OCI-LY7 (cell line): ENCODE data around the gene SERF2. TPM values are rescaled to one million over a fixed set of nuclear protein-coding genes. Genes with fewer than 3 reads are reported as not detected.

Experiments
- BruUV-seq: library from RNA; stranded (reverse); fragments of 400-500 nt; replicated peaks from 2 replicates; lab custom pipeline; 2021; lab: Mats Ljungman, UMichigan
- CTCF ChIA-PET: fragments of 300-600 bp; sonication (Branson Sonifier 250); formaldehyde crosslinking; loops from one replicate; lab custom pipeline; 2022; ENCODE audit warnings: antibody characterized with exemption; ENCODE audit not compliant: unreplicated experiment; lab: Charles Lee
- POLR2A ChIA-PET: fragments of 300-600 bp; sonication (Branson Sonifier 250); formaldehyde crosslinking; loops from one replicate; lab custom pipeline; 2022; ENCODE audit warnings: antibody characterized with exemption; lab: Charles Lee
- DNase-seq: peaks from one replicate; pipeline ENCODE4 v3.0.0-alpha.2; 2015; ENCODE audit warnings: low spot score
- H2AFZ ChIP-seq: fragments of 200-600 bp; sonication (generic), shearing (Covaris generic); 2 replicates; pipeline ENCODE4 v1.6.1; 2014; ENCODE audit warnings: mild to moderate bottlenecking, antibody characterized with exemption, low read length, moderate library complexity
- H3K27ac ChIP-seq: fragments of 200-600 bp; sonication (generic); 2 replicates; pipeline ENCODE4 v1.5.1; 2014; ENCODE audit warnings: mixed run types, low read depth, mild to moderate bottlenecking, moderate library complexity, low read length, inconsistent platforms; ENCODE audit not compliant: poor library complexity, severe bottlenecking
- H3K36me3 ChIP-seq: fragments of 200-600 bp; sonication (generic); 2 replicates; pipeline ENCODE4 v1.6.1; 2014; ENCODE audit warnings: mild to moderate bottlenecking, antibody characterized with exemption, low read length, moderate library complexity, mixed read lengths; ENCODE audit not compliant: insufficient read depth
- H3K4me1 ChIP-seq: fragments of 200-600 bp; sonication (generic); 2 replicates; pipeline ENCODE4 v1.5.1; 2014; ENCODE audit warnings: mild to moderate bottlenecking, low read length; ENCODE audit not compliant: insufficient read depth, poor library complexity, severe bottlenecking
- H3K4me2 ChIP-seq: fragments of 200-600 bp; sonication (generic); 2 replicates; pipeline ENCODE4 v1.6.1; 2014; ENCODE audit warnings: mild to moderate bottlenecking, low read length
- H3K4me3 ChIP-seq: fragments of 200-600 bp; sonication (generic); 2 replicates; pipeline ENCODE4 v1.5.1; 2014; ENCODE audit warnings: mild to moderate bottlenecking, low read depth, low read length; ENCODE audit not compliant: poor library complexity, severe bottlenecking
- H3K79me2 ChIP-seq: fragments of 200-600 bp; sonication (generic); 2 replicates; pipeline ENCODE4 v1.6.1; 2016; ENCODE audit warnings: low read depth, mild to moderate bottlenecking, low read length, moderate library complexity, mixed read lengths; ENCODE audit not compliant: insufficient read depth
- H3K9me2 ChIP-seq: fragments of 200-600 bp; sonication (generic); 2 replicates; pipeline ENCODE4 v1.6.1; 2016; ENCODE audit warnings: mild to moderate bottlenecking, low read length, mixed read lengths; ENCODE audit not compliant: insufficient read depth
- H3K9me3 ChIP-seq: fragments of 200-600 bp; sonication (generic); 2 replicates; pipeline ENCODE4 v1.6.1; 2014; ENCODE audit warnings: mild to moderate bottlenecking, mixed run types, low read length, mixed read lengths
- H4K20me1 ChIP-seq: fragments of 200-600 bp; sonication (generic); 2 replicates; pipeline ENCODE4 v1.6.1; 2014; ENCODE audit warnings: mild to moderate bottlenecking, antibody characterized with exemption, low read length, moderate library complexity, mixed read lengths; ENCODE audit not compliant: insufficient read depth
- EZH2phosphoT487 ChIP-seq: fragments of 200-600 bp; sonication (generic); IDR thresholded peaks from 2 replicates; pipeline ENCODE4 v1.6.1; 2018; ENCODE audit warnings: low read depth, borderline replicate concordance, mild to moderate bottlenecking, mixed run types, antibody characterized with exemption, low read length, moderate library complexity, mixed read lengths
- intact Hi-C: fragments of 100-400 bp; cut with micrococcal nuclease; formaldehyde crosslinking; loops from one replicate; pipeline ENCODE4 v1.10.0; 2022; ENCODE audit not compliant: unreplicated experiment
- total RNA-seq, 2 experiments: library from RNA; depleted of rRNA in 1 of 2; stranded (reverse); fragments of >200 nt in 1 of 2; shearing (Covaris generic) in 1 of 2; gene quantifications; 2 replicates each; pipeline ENCODE4 v1.2.3, GENCODE V29; 2014 to 2022
- TF ChIP-seq, protein P1 (sequence below): fragments of 200-600 bp; sonication (generic); conservative IDR thresholded peaks from 2 replicates; pipeline ENCODE4 v1.5.1; 2014; ENCODE audit warnings: mild to moderate bottlenecking, antibody characterized with exemption, low read length, moderate library complexity, mixed read lengths

The SERF2 gene
- total RNA-seq, 2 experiments from 2014 or later, result 581 to 1,370 TPM

DNA sequence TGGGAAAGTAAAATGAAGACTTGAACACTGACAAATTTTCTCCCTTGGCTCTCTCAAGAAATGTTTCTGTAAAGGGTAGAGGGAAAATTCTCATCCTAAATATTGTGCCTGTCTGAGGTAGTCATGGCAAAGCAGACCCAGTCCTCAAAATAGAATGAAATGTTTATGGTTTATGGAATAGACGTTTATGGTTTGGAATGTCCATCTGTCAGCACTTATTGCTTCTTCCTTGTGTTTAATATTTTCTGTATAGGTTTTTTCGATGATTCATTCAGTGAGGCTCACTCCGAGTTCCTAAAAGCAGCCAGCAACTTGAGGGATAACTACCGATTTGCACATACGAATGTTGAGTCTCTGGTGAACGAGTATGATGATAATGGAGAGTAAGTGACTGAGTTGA, 29.3 kb upstream of the SERF2 start:
- Histone ChIP-seq H3K36me3 (peaks cover 100% of the 10 kb centered on the region), H2AFZ (no peak overlapping the region), H3K9me3 (no peaks in the 10 kb centered on the region), H3K4me1 (no peaks in the 10 kb centered on the region), H3K9me2 (no peaks in the 10 kb centered on the region), H4K20me1 (no peaks in the 10 kb centered on the region), H3K4me3 (no peak overlapping the region), H3K4me2 (no peak overlapping the region), H3K27ac (no peak overlapping the region), H3K79me2 (peaks cover 18% of the 10 kb centered on the region; the same call in 1 of the 2 replicates)
- DNase-seq, result no peak
- no TSS peak for BruUV-seq
- CTCF ChIA-PET, result no interaction called here
- TF ChIP-seq, protein P1, sequence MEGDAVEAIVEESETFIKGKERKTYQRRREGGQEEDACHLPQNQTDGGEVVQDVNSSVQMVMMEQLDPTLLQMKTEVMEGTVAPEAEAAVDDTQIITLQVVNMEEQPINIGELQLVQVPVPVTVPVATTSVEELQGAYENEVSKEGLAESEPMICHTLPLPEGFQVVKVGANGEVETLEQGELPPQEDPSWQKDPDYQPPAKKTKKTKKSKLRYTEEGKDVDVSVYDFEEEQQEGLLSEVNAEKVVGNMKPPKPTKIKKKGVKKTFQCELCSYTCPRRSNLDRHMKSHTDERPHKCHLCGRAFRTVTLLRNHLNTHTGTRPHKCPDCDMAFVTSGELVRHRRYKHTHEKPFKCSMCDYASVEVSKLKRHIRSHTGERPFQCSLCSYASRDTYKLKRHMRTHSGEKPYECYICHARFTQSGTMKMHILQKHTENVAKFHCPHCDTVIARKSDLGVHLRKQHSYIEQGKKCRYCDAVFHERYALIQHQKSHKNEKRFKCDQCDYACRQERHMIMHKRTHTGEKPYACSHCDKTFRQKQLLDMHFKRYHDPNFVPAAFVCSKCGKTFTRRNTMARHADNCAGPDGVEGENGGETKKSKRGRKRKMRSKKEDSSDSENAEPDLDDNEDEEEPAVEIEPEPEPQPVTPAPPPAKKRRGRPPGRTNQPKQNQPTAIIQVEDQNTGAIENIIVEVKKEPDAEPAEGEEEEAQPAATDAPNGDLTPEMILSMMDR, result no peak
- TF ChIP-seq EZH2phosphoT487, result no peak
- intact Hi-C loops, result no loop called here
- POLR2A ChIA-PET, result no interaction called here

DNA sequence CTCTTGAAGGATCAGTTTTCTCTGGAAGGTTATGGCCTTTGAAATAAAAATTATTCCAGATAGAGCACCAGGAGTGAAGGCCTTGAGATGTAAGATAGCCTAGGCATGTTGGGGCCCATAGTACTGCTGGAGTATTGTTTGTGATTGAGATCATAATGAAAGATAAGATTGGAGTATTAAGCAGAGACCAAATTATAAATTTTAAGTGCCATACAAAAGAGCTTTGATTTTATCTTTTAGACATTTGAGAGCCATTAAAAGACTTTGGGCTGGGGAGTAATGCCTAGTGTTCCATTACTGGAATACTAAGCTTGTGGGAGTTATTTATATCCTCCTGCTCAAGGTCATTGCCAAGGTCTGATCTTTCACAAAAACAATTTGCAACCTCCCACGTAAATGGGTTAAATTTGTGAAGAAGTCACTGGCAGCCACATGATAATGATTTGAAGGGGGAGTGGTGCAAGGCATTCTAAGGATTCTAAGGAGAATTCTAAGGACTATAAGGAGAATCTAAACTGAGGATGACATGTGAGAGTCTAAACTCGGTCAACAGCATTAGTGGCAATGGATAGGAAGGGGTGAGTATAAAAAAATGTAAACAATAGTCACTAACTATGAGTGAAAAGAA, 28.2 kb upstream of the SERF2 start:
- Histone ChIP-seq H3K27ac (no peak overlapping the region), H3K79me2 (peaks cover 11% of the 10 kb centered on the region; the same call in 1 of the 2 replicates), H3K36me3 (peaks cover 100% of the 10 kb centered on the region), H3K9me2 (no peaks in the 10 kb centered on the region), H3K4me2 (no peak overlapping the region), H3K9me3 (no peaks in the 10 kb centered on the region), H4K20me1 (no peaks in the 10 kb centered on the region), H2AFZ (no peak overlapping the region), H3K4me3 (no peak overlapping the region), H3K4me1 (no peaks in the 10 kb centered on the region)
- no peak for DNase-seq
- ChIA-PET CTCF (no interaction called here), POLR2A (no interaction called here)
- TSS peak; percentile 28 for BruUV-seq
- TF ChIP-seq EZH2phosphoT487, result no peak
- TF ChIP-seq, protein P1, result no peak
- intact Hi-C loops, result no loop called here

- no peak for TF ChIP-seq EZH2phosphoT487
- TF ChIP-seq, protein P1, result peak; percentile 93
- POLR2A ChIA-PET, result interaction anchor here (0.9 to 1.2 kb wide), 2 partner anchors 19 to 31 kb away, joined by 3 read pairs; partner anchors contain the start of genes HYPK and SERINC4
- Histone ChIP-seq H3K9me3 (no peaks in the 10 kb centered on the region), H3K36me3 (peaks cover 100% of the 10 kb centered on the region), H2AFZ (no peak overlapping the region), H3K4me2 (no peak overlapping the region), H3K4me3 (no peak overlapping the region), H3K27ac (peak overlapping the region; percentile 34), H3K9me2 (no peaks in the 10 kb centered on the region), H4K20me1 (peaks cover 33% of the 10 kb centered on the region), H3K79me2 (peaks cover 40% of the 10 kb centered on the region; the same call in 1 of the 2 replicates), H3K4me1 (peaks cover 34% of the 10 kb centered on the region)
- DNase-seq, result peak; percentile 70
- BruUV-seq, result no TSS peak
- CTCF ChIA-PET, result interaction anchor here (1.3 kb wide), 1 partner anchor 19 kb away, joined by 3 read pairs; no protein-coding TSS in a partner anchor
- intact Hi-C loops, result no loop called here
Observed at GRCh38 chr15:43769584-43770228, 22.4 kb upstream of the SERF2 start.
